ENCODE results near the gene SV2B. TPM values are rescaled to one million over a fixed set of nuclear protein-coding genes. Genes with fewer than 3 reads are reported as not detected.

SV2B gene
- total and polyA plus RNA-seq, 5 experiments from 2014 or later, result 0.02 to 0.08 (median 0.05) TPM; not detected in 2

DNA sequence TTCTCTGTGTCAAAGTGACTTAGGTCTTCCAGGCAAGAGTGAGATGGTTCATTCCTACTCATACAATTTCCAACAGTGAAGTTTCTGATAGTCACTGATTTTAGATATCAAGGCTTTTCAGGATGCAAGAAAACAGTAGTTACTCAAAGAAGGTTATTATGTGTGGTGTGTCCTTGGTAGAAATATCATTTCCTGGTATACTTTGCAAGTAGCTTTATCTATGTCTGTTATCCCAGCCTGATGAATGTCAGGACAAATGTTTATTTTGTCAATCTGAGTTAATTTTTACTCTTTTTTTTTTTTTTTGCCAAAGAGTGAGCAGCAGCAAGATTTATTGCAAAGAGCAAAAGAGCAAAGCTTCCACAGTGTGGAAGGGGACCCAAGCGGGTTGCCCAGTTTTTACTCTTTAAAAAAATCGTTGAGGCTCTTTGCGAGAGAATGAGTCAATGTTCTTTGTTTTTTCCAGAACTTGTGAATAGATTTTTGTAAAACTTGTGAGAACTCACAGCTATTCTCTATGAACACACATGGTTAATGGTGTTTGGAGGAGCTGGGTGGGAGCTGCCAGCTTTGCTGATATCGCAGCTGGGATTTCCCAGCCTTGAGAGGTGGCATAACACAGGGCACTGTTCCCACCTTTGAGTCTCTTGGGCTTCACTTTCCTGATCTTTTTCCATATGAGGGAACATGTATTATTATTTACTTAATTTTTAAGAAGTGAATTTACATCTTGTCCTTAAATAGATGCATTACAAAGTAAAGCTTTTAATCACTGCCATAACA is 51.9 kb downstream of the SV2B start:
- H3K9me3 Mint-ChIP-seq, result peaks cover 0 to 2% (median 0%) of the 10 kb centered on the region in 9 donors
- H3K4me3 Mint-ChIP-seq, result no peak overlapping the region
- H3K27ac Mint-ChIP-seq, result no peak overlapping the region
- peaks cover 36 to 90% (median 59%) of the 10 kb centered on the region in 5 donors for H3K27me3 Mint-ChIP-seq
- H3K4me1 Mint-ChIP-seq, result no peaks in the 10 kb centered on the region
- H3K36me3 Mint-ChIP-seq, result peaks cover 0 to 5% (median 0%) of the 10 kb centered on the region in 3 donors
- DNase-seq, result no peak
- POLR2A ChIA-PET, result no interaction called here
- ATAC-seq, result no peak

- Mint-ChIP-seq H3K4me1 (no peaks in the 10 kb centered on the region), H3K36me3 (peaks cover 0 to 5% (median 0%) of the 10 kb centered on the region in 3 donors), H3K27me3 (peaks cover 32 to 90% (median 59%) of the 10 kb centered on the region in 5 donors), H3K27ac (no peak overlapping the region), H3K4me3 (no peak overlapping the region), H3K9me3 (peaks cover 0 to 2% (median 0%) of the 10 kb centered on the region in 9 donors)
- no peak for DNase-seq
- POLR2A ChIA-PET, result no interaction called here
- no peak for ATAC-seq
Observed at GRCh38 chr15:91152896-91153581, 53.0 kb downstream of the SV2B start.

DNA sequence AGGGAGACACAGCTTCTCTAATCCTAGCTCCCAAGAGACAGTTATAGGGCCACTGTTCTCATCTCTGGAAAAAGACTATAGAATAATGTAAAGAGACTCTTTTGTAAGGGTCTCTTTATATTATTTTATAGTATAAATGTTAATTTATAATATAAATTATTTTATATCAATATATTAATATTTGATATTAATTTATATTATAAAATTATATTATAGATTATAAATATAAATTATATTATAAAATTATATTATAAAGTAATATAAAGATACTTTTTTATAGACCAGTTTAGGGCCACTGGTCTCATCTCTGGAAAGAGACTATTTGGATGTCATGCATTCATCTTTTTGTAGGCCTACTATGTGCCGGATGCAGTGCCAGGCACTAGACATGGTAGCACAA is 53.9 kb downstream of the SV2B start:
- H3K4me1 Mint-ChIP-seq, result no peaks in the 10 kb centered on the region
- no peak for DNase-seq
- peaks cover 27 to 90% (median 62%) of the 10 kb centered on the region in 5 donors for H3K27me3 Mint-ChIP-seq
- POLR2A ChIA-PET, result no interaction called here
- H3K36me3 Mint-ChIP-seq, result peaks cover 0 to 5% (median 0%) of the 10 kb centered on the region in 3 donors
- no peak for ATAC-seq
- no peak overlapping the region for H3K27ac Mint-ChIP-seq
- H3K4me3 Mint-ChIP-seq, result no peak overlapping the region
- peaks cover 0 to 2% (median 0%) of the 10 kb centered on the region in 9 donors for H3K9me3 Mint-ChIP-seq

- Mint-ChIP-seq H3K27me3 (peaks cover 14 to 74% (median 50%) of the 10 kb centered on the region in 5 donors), H3K9me3 (no peaks in the 10 kb centered on the region), H3K4me1 (no peaks in the 10 kb centered on the region), H3K4me3 (no peak overlapping the region), H3K27ac (no peak overlapping the region), H3K36me3 (no peaks in the 10 kb centered on the region)
- ATAC-seq (no peak), DNase-seq (no peak)
- POLR2A ChIA-PET, result interaction anchor here (0.6 kb wide), 1 partner anchor 114 kb away, joined by 4 read pairs; no protein-coding TSS in a partner anchor
Observed at GRCh38 chr15:91156175-91156726, 56.2 kb downstream of the SV2B start.

DNA sequence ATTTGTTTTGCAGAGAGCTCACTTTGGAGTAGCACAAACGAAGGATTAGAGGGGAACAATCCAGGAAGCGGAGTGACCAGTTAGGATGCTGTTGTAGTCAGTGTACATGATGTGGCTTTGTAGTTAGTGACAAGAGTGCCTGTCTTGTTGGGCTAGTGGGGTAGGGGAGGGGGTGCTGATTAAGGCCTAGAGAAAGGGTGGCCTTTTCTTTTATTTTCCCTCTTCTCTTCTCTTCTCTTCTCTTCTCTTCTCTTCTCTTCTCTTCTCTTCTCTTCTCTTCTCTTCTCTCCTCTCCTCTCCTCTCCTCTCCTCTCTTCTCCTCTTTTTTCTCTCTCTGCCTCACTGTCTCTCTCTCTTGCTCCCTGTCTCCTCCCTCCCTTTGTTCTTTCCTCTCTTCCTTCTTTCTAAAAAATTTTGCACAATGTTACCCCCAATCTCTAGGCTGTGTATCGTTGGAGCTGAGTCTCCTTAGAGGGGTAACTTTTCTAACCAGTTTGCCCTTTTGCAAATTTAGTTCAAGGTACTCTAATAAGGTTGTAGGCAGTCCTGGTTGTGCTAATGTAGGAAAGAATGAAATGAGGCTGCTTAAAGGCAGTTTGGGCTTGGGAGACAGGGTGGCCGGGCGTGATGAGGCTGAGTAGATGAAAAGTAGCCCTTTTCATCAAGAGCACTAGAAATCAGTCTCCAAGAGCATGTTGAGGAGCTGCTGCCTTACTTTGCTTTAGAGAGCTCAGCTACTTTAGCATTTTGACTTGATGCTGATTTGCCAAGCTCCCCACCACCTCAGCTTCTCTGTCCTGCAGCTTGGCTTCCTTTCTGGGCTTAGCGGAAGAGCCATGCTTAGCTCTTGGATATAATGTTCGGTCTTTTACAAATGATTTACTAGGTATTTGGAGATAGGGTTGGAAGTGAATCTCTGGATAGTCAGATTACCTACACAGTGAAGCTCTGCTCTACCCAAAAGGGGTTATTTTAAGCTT is 58.6 kb downstream of the SV2B start:
- DNase-seq (no peak), ATAC-seq (no peak)
- Mint-ChIP-seq H3K9me3 (peaks cover 0 to 11% (median 0%) of the 10 kb centered on the region in 9 donors), H3K27me3 (peaks cover 10 to 59% (median 38%) of the 10 kb centered on the region in 5 donors), H3K4me1 (no peaks in the 10 kb centered on the region), H3K27ac (no peak overlapping the region), H3K36me3 (no peaks in the 10 kb centered on the region), H3K4me3 (no peak overlapping the region)
- POLR2A ChIA-PET, result no interaction called here

DNA sequence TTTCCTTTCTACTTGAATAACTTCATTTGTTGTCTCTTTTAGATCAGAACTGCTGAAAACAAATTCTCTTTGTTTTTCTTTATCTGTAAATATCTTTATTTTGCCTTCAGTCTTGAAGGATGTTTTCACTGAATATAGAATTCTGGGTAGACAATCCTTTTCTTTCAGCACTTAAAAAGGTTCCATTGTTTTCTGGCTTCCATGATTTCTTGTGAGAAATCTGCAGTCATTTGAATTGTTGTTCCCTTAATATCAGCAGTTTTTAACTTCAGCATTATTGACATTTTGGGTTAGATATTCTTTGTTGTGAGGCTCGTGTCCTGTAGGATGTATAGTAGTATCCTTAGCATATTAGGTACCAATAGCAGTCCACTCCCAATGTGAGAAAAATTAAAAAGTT is 65.8 kb downstream of the SV2B start:
- no peak for DNase-seq
- ATAC-seq, result no peak
- Mint-ChIP-seq H3K36me3 (peaks cover 0 to 29% (median 2%) of the 10 kb centered on the region in 3 donors), H3K27ac (no peak overlapping the region), H3K9me3 (peaks cover 0 to 45% (median 23%) of the 10 kb centered on the region in 9 donors), H3K4me1 (no peaks in the 10 kb centered on the region), H3K4me3 (no peak overlapping the region), H3K27me3 (peaks cover under 1 to 17% (median 11%) of the 10 kb centered on the region in 5 donors)
- POLR2A ChIA-PET, result no interaction called here

- H3K27me3 Mint-ChIP-seq, result peaks cover 13 to 31% (median 28%) of the 10 kb centered on the region in 5 donors
- H3K27ac Mint-ChIP-seq, result no peak overlapping the region
- H3K4me3 Mint-ChIP-seq, result no peak overlapping the region
- peaks cover 0 to 45% (median 23%) of the 10 kb centered on the region in 9 donors for H3K9me3 Mint-ChIP-seq
- H3K36me3 Mint-ChIP-seq, result peaks cover 0 to 29% (median 2%) of the 10 kb centered on the region in 3 donors
- POLR2A ChIA-PET, result no interaction called here
- ATAC-seq (no peak), DNase-seq (no peak)
- no peaks in the 10 kb centered on the region for H3K4me1 Mint-ChIP-seq
Observed at GRCh38 chr15:91168457-91168856, 68.4 kb downstream of the SV2B start.

DNA sequence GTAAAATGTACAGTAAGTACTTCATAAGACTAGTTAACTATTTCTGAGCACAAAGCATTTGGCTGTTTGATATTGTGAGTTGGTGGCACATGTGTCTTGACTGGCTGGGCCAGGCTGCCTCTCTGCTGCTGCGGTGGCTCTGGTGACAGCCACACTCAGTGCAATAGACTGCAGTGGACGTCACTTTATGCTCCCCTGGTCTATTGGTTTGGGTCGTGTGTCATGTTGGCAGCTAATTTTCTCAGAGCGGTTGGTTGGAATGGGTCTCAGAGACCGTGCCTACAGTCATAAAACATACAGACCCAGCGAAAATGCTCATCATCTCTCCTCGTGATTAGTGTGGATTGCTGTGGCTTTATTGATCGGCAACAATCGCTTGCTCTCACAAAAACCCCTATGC is 71.3 kb downstream of the SV2B start:
- H3K4me3 Mint-ChIP-seq, result no peak overlapping the region
- peaks cover 15 to 35% (median 30%) of the 10 kb centered on the region in 5 donors for H3K27me3 Mint-ChIP-seq
- POLR2A ChIA-PET, result no interaction called here
- H3K4me1 Mint-ChIP-seq, result no peaks in the 10 kb centered on the region
- ATAC-seq (no peak), DNase-seq (no peak)
- peaks cover 0 to 24% (median 13%) of the 10 kb centered on the region in 9 donors for H3K9me3 Mint-ChIP-seq
- peaks cover 0 to 16% (median 0%) of the 10 kb centered on the region in 3 donors for H3K36me3 Mint-ChIP-seq
- no peak overlapping the region for H3K27ac Mint-ChIP-seq

DNA sequence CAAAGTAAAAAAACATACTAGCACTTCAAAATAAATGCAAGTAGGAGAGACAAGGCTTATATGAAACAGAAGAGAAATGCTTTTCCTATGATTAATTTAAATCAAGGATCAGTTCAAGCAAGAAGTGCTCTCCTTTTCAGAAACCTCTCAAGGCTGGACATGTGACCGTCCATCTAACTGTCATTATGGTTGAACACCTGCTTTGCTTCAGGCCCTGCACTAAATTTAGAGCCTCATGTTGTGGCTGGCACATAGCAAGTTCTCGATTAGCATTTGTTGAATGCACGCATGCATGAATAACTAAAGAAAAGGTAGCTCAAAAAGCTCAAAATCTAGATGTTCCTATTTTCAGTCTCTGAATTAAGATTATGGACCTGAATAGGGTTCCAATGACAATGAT is 82.0 kb downstream of the SV2B start:
- H3K27me3 Mint-ChIP-seq, result peaks cover 13 to 63% (median 28%) of the 10 kb centered on the region in 5 donors
- H3K4me3 Mint-ChIP-seq, result no peak overlapping the region
- no peak for ATAC-seq

DNA sequence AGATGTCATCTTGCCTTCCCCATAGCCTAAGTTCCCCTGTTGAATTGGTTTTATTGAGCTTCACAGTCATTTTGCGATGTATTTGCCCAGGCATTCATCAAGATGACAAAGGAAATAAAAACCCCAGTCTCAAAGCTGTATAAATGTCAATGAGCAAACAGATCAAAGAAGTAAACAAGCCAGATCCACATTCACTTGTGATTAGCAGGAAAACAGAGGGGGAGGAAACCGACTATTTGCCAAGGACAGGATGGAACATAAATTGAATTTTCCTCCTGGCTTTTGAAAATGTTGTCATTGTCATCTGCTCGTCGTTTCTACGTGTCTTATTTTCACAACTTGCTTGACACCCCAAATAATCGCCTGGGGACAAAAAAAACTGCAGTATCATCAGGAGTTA is 83.5 kb downstream of the SV2B start:
- H3K27ac Mint-ChIP-seq, result no peak overlapping the region
- peaks cover 13 to 63% (median 27%) of the 10 kb centered on the region in 5 donors for H3K27me3 Mint-ChIP-seq

More for the DNA sequence above, 82.0 kb downstream of the SV2B start:
- Mint-ChIP-seq H3K36me3 (no peaks in the 10 kb centered on the region), H3K27ac (no peak overlapping the region), H3K9me3 (peaks cover 0 to 9% (median 0%) of the 10 kb centered on the region in 9 donors), H3K4me1 (no peaks in the 10 kb centered on the region)
- DNase-seq, result no peak
- POLR2A ChIA-PET, result no interaction called here

GRCh38 chr15:91184441-91184840 is 84.4 kb downstream of the SV2B start:
- Mint-ChIP-seq H3K4me1 (no peaks in the 10 kb centered on the region), H3K9me3 (peaks cover 0 to 9% (median 0%) of the 10 kb centered on the region in 9 donors), H3K27ac (no peak overlapping the region), H3K27me3 (peaks cover 13 to 63% (median 27%) of the 10 kb centered on the region in 5 donors), H3K36me3 (no peaks in the 10 kb centered on the region), H3K4me3 (no peak overlapping the region)
- ATAC-seq (no peak), DNase-seq (no peak)
- POLR2A ChIA-PET, result no interaction called here

More for the DNA sequence above, 83.5 kb downstream of the SV2B start:
- Mint-ChIP-seq H3K36me3 (no peaks in the 10 kb centered on the region), H3K9me3 (peaks cover 0 to 9% (median 0%) of the 10 kb centered on the region in 9 donors), H3K4me3 (no peak overlapping the region), H3K4me1 (no peaks in the 10 kb centered on the region)
- POLR2A ChIA-PET, result no interaction called here
- ATAC-seq (no peak), DNase-seq (no peak)
